ENCODE data around the gene LCN6. TPM values are rescaled to one million over a fixed set of nuclear protein-coding genes. Genes with fewer than 3 reads are reported as not detected.

LCN6 gene
- total and polyA plus RNA-seq, 9 of the 15 experiments (the other 6 are each of a cell fraction or from before 2014, with no cell fraction given), result 0.10 to 0.45 (median 0.37) TPM; not detected in 5

GRCh38 chr9:136722969-136723356 lies 25.4 kb downstream of the LCN6 start (continued):
- TF ChIP-seq TCF15 (CRISPR knock-in tag; IDR thresholded peaks at IDR 0.05) (no peak), SIRT6 (IDR thresholded peaks at IDR 0.05; ENCODE audit: low read depth, low read length) (peak; percentile 40), SP1 (CRISPR knock-in tag; IDR thresholded peaks at IDR 0.05) (no peak), BCOR (IDR thresholded peaks at IDR 0.05) (no peak), CBFA2T3 (IDR thresholded peaks at IDR 0.05) (no peak), RBFOX2 (IDR thresholded peaks at IDR 0.05; ENCODE audit: low read depth, low read length) (peak; percentile 59), PREB (CRISPR knock-in tag; IDR thresholded peaks at IDR 0.05) (no peak), NUFIP1 (IDR thresholded peaks at IDR 0.05; ENCODE audit: partially characterized antibody) (no peak), ARHGAP35 (IDR thresholded peaks at IDR 0.05; ENCODE audit: partially characterized antibody) (no peak), ZBTB43 (CRISPR knock-in tag; IDR thresholded peaks at IDR 0.05) (no peak), POLR2AphosphoS2 (IDR thresholded peaks at IDR 0.05; ENCODE audit: low read length) (no peak), LARP7 (IDR thresholded peaks at IDR 0.05) (no peak), MBD2 (IDR thresholded peaks at IDR 0.05; ENCODE audit: borderline replicate concordance, low read depth) (0 out of 2 replicates have a peak, but pooled peaks have one; percentile 33), PHTF2 (CRISPR knock-in tag; IDR thresholded peaks at IDR 0.05) (no peak), ATF6 (CRISPR knock-in tag; IDR thresholded peaks at IDR 0.05) (no peak), RBM22 (IDR thresholded peaks at IDR 0.05; ENCODE audit: low read depth, low read length, poor library complexity, severe bottlenecking) (no peak), ZNF717 (CRISPR knock-in tag; IDR thresholded peaks at IDR 0.05) (no peak), MAFG (tag; conservative IDR thresholded peaks at IDR 0.05) (no peak), MXI1 (IDR thresholded peaks at IDR 0.05; ENCODE audit: low read depth, low read length) (no peak), ZFX (CRISPR knock-in tag; IDR thresholded peaks at IDR 0.05) (0 out of 2 replicates have a peak, but pooled peaks have one; percentile 32)
- TF ChIP-seq, protein P1, sequence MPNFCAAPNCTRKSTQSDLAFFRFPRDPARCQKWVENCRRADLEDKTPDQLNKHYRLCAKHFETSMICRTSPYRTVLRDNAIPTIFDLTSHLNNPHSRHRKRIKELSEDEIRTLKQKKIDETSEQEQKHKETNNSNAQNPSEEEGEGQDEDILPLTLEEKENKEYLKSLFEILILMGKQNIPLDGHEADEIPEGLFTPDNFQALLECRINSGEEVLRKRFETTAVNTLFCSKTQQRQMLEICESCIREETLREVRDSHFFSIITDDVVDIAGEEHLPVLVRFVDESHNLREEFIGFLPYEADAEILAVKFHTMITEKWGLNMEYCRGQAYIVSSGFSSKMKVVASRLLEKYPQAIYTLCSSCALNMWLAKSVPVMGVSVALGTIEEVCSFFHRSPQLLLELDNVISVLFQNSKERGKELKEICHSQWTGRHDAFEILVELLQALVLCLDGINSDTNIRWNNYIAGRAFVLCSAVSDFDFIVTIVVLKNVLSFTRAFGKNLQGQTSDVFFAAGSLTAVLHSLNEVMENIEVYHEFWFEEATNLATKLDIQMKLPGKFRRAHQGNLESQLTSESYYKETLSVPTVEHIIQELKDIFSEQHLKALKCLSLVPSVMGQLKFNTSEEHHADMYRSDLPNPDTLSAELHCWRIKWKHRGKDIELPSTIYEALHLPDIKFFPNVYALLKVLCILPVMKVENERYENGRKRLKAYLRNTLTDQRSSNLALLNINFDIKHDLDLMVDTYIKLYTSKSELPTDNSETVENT (CRISPR knock-in tag; IDR thresholded peaks at IDR 0.05), result no peak

Measured in K562 (cell line).